H9 (cell line): Measurements from ENCODE around the gene PLXNA4. TPM values are rescaled to one million over a fixed set of nuclear protein-coding genes. Genes with fewer than 3 reads are reported as not detected.

Experiments
- DNase-seq: peaks from one replicate; pipeline ENCODE4 v3.0.0-alpha.2; 2017
- H2AFZ ChIP-seq: one replicate; pipeline ENCODE4 v1.6.1; 2013; ENCODE audit warnings: mild to moderate bottlenecking, low read length, control low read depth, moderate library complexity
- H2AK5ac ChIP-seq: 2 replicates; pipeline ENCODE4 v1.6.1; 2013; ENCODE audit warnings: low read length, control low read depth, mixed read lengths; ENCODE audit not compliant: insufficient read length
- H2BK120ac ChIP-seq: one replicate; pipeline ENCODE4 v1.6.1; 2013; ENCODE audit warnings: low read depth, mild to moderate bottlenecking, low read length, control low read depth, inconsistent platforms; ENCODE audit not compliant: poor library complexity, severe bottlenecking
- H2BK12ac ChIP-seq: 2 replicates; pipeline ENCODE4 v1.6.1; 2013; ENCODE audit warnings: low read length, control low read depth, mixed read lengths, low read depth; ENCODE audit not compliant: insufficient read length
- H2BK15ac ChIP-seq: 2 replicates; pipeline ENCODE4 v1.6.1; 2013; ENCODE audit warnings: low read depth, low read length, control low read depth
- H2BK20ac ChIP-seq: one replicate; pipeline ENCODE4 v1.6.1; 2013; ENCODE audit warnings: low read depth, mild to moderate bottlenecking, low read length, control low read depth, inconsistent platforms; ENCODE audit not compliant: poor library complexity, severe bottlenecking
- H2BK5ac ChIP-seq: 2 replicates; pipeline ENCODE4 v1.6.1; 2013; ENCODE audit warnings: low read length, control low read depth, mixed read lengths; ENCODE audit not compliant: insufficient read length
- H3K14ac ChIP-seq: 2 replicates; pipeline ENCODE4 v1.6.1; 2013; ENCODE audit warnings: low read length, control low read depth; ENCODE audit not compliant: insufficient read depth
- H3K18ac ChIP-seq: 2 replicates; pipeline ENCODE4 v1.6.1; 2013; ENCODE audit warnings: low read depth, mild to moderate bottlenecking, mixed read lengths, low read length, control low read depth; ENCODE audit not compliant: insufficient read length
- H3K23ac ChIP-seq: 2 replicates; pipeline ENCODE4 v1.6.1; 2013; ENCODE audit warnings: low read length, control low read depth, mixed read lengths, low read depth; ENCODE audit not compliant: insufficient read length
- H3K23me2 ChIP-seq: 2 replicates; pipeline ENCODE4 v1.6.1; 2013; ENCODE audit warnings: low read depth, mild to moderate bottlenecking, mixed read lengths, low read length, control low read depth; ENCODE audit not compliant: insufficient read length, poor library complexity, severe bottlenecking
- H3K27ac ChIP-seq: 2 replicates; pipeline ENCODE4 v1.5.1; 2013; ENCODE audit warnings: low read length, control low read depth, mixed read lengths, low read depth; ENCODE audit not compliant: insufficient read length
- H3K27me3 ChIP-seq: 2 replicates; pipeline ENCODE4 v1.6.1; 2013; ENCODE audit warnings: low read length, control low read depth, inconsistent platforms; ENCODE audit not compliant: insufficient read depth
- H3K4ac ChIP-seq: 2 replicates; pipeline ENCODE4 v1.6.1; 2013; ENCODE audit warnings: low read depth, mild to moderate bottlenecking, control low read depth, inconsistent platforms, low read length, moderate library complexity
- H3K4me1 ChIP-seq: 2 replicates; pipeline ENCODE4 v1.6.1; 2013; ENCODE audit warnings: low read length, control low read depth, inconsistent platforms; ENCODE audit not compliant: insufficient read depth
- H3K4me2 ChIP-seq: 2 replicates; pipeline ENCODE4 v1.6.1; 2013; ENCODE audit warnings: low read length, control low read depth, mixed read lengths; ENCODE audit not compliant: insufficient read length, insufficient read depth
- H3K56ac ChIP-seq: 2 replicates; pipeline ENCODE4 v1.6.1; 2013; ENCODE audit warnings: low read depth, mild to moderate bottlenecking, mixed read lengths, low read length, control low read depth; ENCODE audit not compliant: insufficient read length
- H3K79me1 ChIP-seq: 2 replicates; pipeline ENCODE4 v1.6.1; 2013; ENCODE audit warnings: low read depth, mild to moderate bottlenecking, moderate library complexity, low read length, control low read depth, inconsistent platforms; ENCODE audit not compliant: insufficient read depth, poor library complexity, severe bottlenecking
- H3K79me2 ChIP-seq: 2 replicates; pipeline ENCODE4 v1.6.1; 2013; ENCODE audit warnings: low read length, control low read depth, inconsistent platforms; ENCODE audit not compliant: insufficient read depth
- H3K9ac ChIP-seq: 2 replicates; pipeline ENCODE4 v1.6.1; 2013; ENCODE audit warnings: low read length, control low read depth, mixed read lengths; ENCODE audit not compliant: insufficient read length; ENCODE audit errors: extremely low read depth
- H3K9me3 ChIP-seq: one replicate; pipeline ENCODE4 v1.6.1; 2013; ENCODE audit warnings: low read depth, low read length, inconsistent platforms; ENCODE audit not compliant: control insufficient read depth
- H3T11ph ChIP-seq: one replicate; pipeline ENCODE4 v1.6.1; 2013; ENCODE audit warnings: mild to moderate bottlenecking, low read length, control low read depth, inconsistent platforms
- H4K20me1 ChIP-seq: one replicate; pipeline ENCODE4 v1.6.1; 2013; ENCODE audit not compliant: control insufficient read depth, insufficient read length, insufficient read depth
- H4K5ac ChIP-seq: 2 replicates; pipeline ENCODE4 v1.6.1; 2013; ENCODE audit warnings: low read depth, mild to moderate bottlenecking, mixed read lengths, low read length, control low read depth; ENCODE audit not compliant: insufficient read length
- H4K8ac ChIP-seq: replicated peaks from 2 replicates; pipeline ENCODE4 v1.6.1; 2013; ENCODE audit warnings: low read length, control low read depth, mixed read lengths, low read depth; ENCODE audit not compliant: insufficient read length
- H4K91ac ChIP-seq: 2 replicates; pipeline ENCODE4 v1.6.1; 2013; ENCODE audit warnings: low read depth, mild to moderate bottlenecking, moderate library complexity, mixed read lengths, low read length, control low read depth; ENCODE audit not compliant: insufficient read length
- H3K27ac Mint-ChIP-seq, 3 experiments: 2 replicates in 2 of 3; 3 replicates in 1 of 3; pipeline ENCODE4 v1.8.0; 2020 to 2021; ENCODE audit warnings: mixed read lengths in 3 of 3, mild to moderate bottlenecking in 1 of 3, moderate library complexity in 1 of 3
- H3K27me3 Mint-ChIP-seq: 2 replicates; pipeline ENCODE4 v1.8.0; 2021; ENCODE audit warnings: low read depth, mild to moderate bottlenecking, moderate library complexity, mixed read lengths
- H3K36me3 Mint-ChIP-seq, 3 experiments: 2 replicates in 2 of 3; 3 replicates in 1 of 3; pipeline ENCODE4 v1.8.0; 2020 to 2021; ENCODE audit warnings: low read depth in 3 of 3, mixed read lengths in 3 of 3; ENCODE audit not compliant: insufficient read depth in 1 of 3
- H3K4me1 Mint-ChIP-seq, 2 experiments: 2 replicates each; pipeline ENCODE4 v1.8.0; 2020; ENCODE audit warnings: mixed read lengths in 2 of 2
- H3K4me3 Mint-ChIP-seq, 2 experiments: 2 replicates in 1 of 2; 3 replicates in 1 of 2; pipeline ENCODE4 v1.8.0; 2020 to 2021; ENCODE audit warnings: mild to moderate bottlenecking in 2 of 2, mixed read lengths in 2 of 2, moderate library complexity in 1 of 2
- H3K9me3 Mint-ChIP-seq, 2 experiments: 2 replicates in 1 of 2; 3 replicates in 1 of 2; pipeline ENCODE4 v1.8.0; 2020; ENCODE audit warnings: mild to moderate bottlenecking in 2 of 2, mixed read lengths in 2 of 2, moderate library complexity in 1 of 2
- WGBS: extraction: QIAGEN DNeasy Blood & Tissue Kit; methylation state at CpG from one replicate; pipeline ENCODE4 v1.1.7; 2013; ENCODE audit warnings: missing lambda C conversion rate, low lambda C conversion rate, mixed read lengths; ENCODE audit not compliant: insufficient read length; ENCODE audit errors: extremely low coverage; 5-methylcytosine and 5-hydroxymethylcytosine counted together
- total RNA-seq: library from RNA; stranded (reverse); gene quantifications from 2 replicates; pipeline ENCODE4 v1.2.1, GENCODE V29; 2021
- TF ChIP-seq, protein P1 (sequence below): fragments of 200-600 bp; sonication (generic); conservative IDR thresholded peaks from 3 replicates; pipeline ENCODE4 v1.8.0; 2021; ENCODE audit warnings: antibody characterized with exemption, mild to moderate bottlenecking

PLXNA4 gene
- total RNA-seq, 1 experiment from 2014 or later, result 0.35 TPM

- H2AFZ ChIP-seq, result no peak overlapping the region
Measured at GRCh38 chr7:132430861-132431822, 145.1 kb downstream of the PLXNA4 start.

More at GRCh38 chr7:132430861-132431822, 145.1 kb downstream of the PLXNA4 start:
- no peaks in the 10 kb centered on the region for H3K79me2 ChIP-seq
- H3K4me3 Mint-ChIP-seq, result no peak overlapping the region
- TF ChIP-seq, protein P1, sequence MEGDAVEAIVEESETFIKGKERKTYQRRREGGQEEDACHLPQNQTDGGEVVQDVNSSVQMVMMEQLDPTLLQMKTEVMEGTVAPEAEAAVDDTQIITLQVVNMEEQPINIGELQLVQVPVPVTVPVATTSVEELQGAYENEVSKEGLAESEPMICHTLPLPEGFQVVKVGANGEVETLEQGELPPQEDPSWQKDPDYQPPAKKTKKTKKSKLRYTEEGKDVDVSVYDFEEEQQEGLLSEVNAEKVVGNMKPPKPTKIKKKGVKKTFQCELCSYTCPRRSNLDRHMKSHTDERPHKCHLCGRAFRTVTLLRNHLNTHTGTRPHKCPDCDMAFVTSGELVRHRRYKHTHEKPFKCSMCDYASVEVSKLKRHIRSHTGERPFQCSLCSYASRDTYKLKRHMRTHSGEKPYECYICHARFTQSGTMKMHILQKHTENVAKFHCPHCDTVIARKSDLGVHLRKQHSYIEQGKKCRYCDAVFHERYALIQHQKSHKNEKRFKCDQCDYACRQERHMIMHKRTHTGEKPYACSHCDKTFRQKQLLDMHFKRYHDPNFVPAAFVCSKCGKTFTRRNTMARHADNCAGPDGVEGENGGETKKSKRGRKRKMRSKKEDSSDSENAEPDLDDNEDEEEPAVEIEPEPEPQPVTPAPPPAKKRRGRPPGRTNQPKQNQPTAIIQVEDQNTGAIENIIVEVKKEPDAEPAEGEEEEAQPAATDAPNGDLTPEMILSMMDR, result no peak
- no peak overlapping the region for H3K27ac Mint-ChIP-seq
- H4K5ac ChIP-seq, result no peak overlapping the region
- no peak for DNase-seq
- H2BK5ac ChIP-seq, result no peak overlapping the region
- H2BK15ac ChIP-seq, result no peak overlapping the region
- H2BK20ac ChIP-seq, result no peak overlapping the region
- no peaks in the 10 kb centered on the region for H3K4me1 Mint-ChIP-seq
- no peak overlapping the region for H3K4me2 ChIP-seq
- no peak overlapping the region; the same call in 1 of the 2 replicates for H3K14ac ChIP-seq
- no peak overlapping the region for H3K9ac ChIP-seq
- H3K27ac ChIP-seq, result no peak overlapping the region
- no peaks in the 10 kb centered on the region for H3K36me3 Mint-ChIP-seq
- H3K4me1 ChIP-seq, result no peaks in the 10 kb centered on the region; the same call in 1 of the 2 replicates
- no peak overlapping the region for H2BK120ac ChIP-seq
- no peaks in the 10 kb centered on the region for H3K79me1 ChIP-seq
- no peak overlapping the region for H3K56ac ChIP-seq
- H3K9me3 ChIP-seq, result no peaks in the 10 kb centered on the region
- H4K8ac ChIP-seq, result no peak overlapping the region
- no peaks in the 10 kb centered on the region for H3K23me2 ChIP-seq
- H4K91ac ChIP-seq, result no peak overlapping the region
- no peak overlapping the region for H3K18ac ChIP-seq
- no peak overlapping the region for H3K23ac ChIP-seq
- WGBS, result no CpG with 5 or more reads among the region's 13 CpGs
- H3K9me3 Mint-ChIP-seq, result no peaks in the 10 kb centered on the region
- no peak overlapping the region for H3T11ph ChIP-seq
- H2BK12ac ChIP-seq, result no peak overlapping the region
- H2AK5ac ChIP-seq, result no peak overlapping the region
- no peak overlapping the region for H3K4ac ChIP-seq
- H3K27me3 ChIP-seq, result no peaks in the 10 kb centered on the region
- peaks cover 2% of the 10 kb centered on the region for H4K20me1 ChIP-seq
- H3K27me3 Mint-ChIP-seq, result peaks cover 16% of the 10 kb centered on the region
